HCT116 (cell line): Measurements from ENCODE around the gene LCN9.

Experiments used
- ATF3 ChIP-seq: IDR thresholded peaks from 2 replicates; pipeline ENCODE4 v1.6.1; 2012
- CEBPB ChIP-seq: IDR thresholded peaks from 2 replicates; pipeline ENCODE4 v1.6.1; 2012; ENCODE audit warnings: low read depth
- CTCF ChIP-seq, 3 experiments: fragments of 200-600 bp in 1 of 3; sonication (generic) in 1 of 3; IDR thresholded peaks in 2 of 3; conservative IDR thresholded peaks in 1 of 3; 2 replicates each; pipeline ENCODE4 v1.5.1; 2012 to 2017; ENCODE audit warnings: low read depth in 2 of 3, low read length in 2 of 3, antibody characterized with exemption in 1 of 3, borderline replicate concordance in 1 of 3, control low read depth in 1 of 3, mild to moderate bottlenecking in 1 of 3, mixed read lengths in 1 of 3, mixed run types in 1 of 3, moderate library complexity in 1 of 3; ENCODE audit not compliant: insufficient read depth in 1 of 3
- EZH2 ChIP-seq: fragments of 200-600 bp; sonication (generic); IDR thresholded peaks from 2 replicates; pipeline ENCODE4 v1.6.1; 2017; ENCODE audit warnings: antibody characterized with exemption, mixed run types
- JUND ChIP-seq: IDR thresholded peaks from 2 replicates; pipeline ENCODE4 v1.6.1; 2012
- POLR2A ChIP-seq: IDR thresholded peaks from 2 replicates; pipeline ENCODE4 v1.7.0; 2011; ENCODE audit warnings: borderline replicate concordance; ENCODE audit not compliant: insufficient read depth, insufficient read length; ENCODE audit errors: extremely low read depth
- POLR2AphosphoS5 ChIP-seq: IDR thresholded peaks from 2 replicates; pipeline ENCODE4 v1.6.1; 2011; ENCODE audit warnings: mild to moderate bottlenecking, low read depth, low read length, moderate library complexity
- RAD21 ChIP-seq: IDR thresholded peaks from 2 replicates; pipeline ENCODE4 v1.6.1; 2012; ENCODE audit warnings: low read depth, mild to moderate bottlenecking
- REST ChIP-seq: IDR thresholded peaks from 2 replicates; pipeline ENCODE4 v1.6.1; 2012; ENCODE audit warnings: low read depth
- SIN3A ChIP-seq: IDR thresholded peaks from 2 replicates; pipeline ENCODE4 v1.6.1; 2012; ENCODE audit warnings: low read depth
- SRF ChIP-seq: IDR thresholded peaks from 2 replicates; pipeline ENCODE4 v1.6.1; 2012; ENCODE audit warnings: low read depth

- no peak for TF ChIP-seq CTCF (IDR thresholded peaks at IDR 0.05 in 2 of 3, conservative IDR thresholded peaks at IDR 0.05 in 1 of 3; ENCODE audit: borderline replicate concordance in 1 of 3, insufficient read depth in 1 of 3, low read depth in 2 of 3, low read length in 2 of 3)
- TF ChIP-seq POLR2AphosphoS5: no peak
- no peak for TF ChIP-seq JUND
- no peak for TF ChIP-seq ATF3
- no peak for TF ChIP-seq POLR2A
- no peak for TF ChIP-seq SIN3A
- TF ChIP-seq CEBPB: no peak
- no peak for TF ChIP-seq RAD21
- no peak for TF ChIP-seq EZH2
- no peak for TF ChIP-seq REST
- no peak for TF ChIP-seq SRF
Measured at GRCh38 chr9:135660407-135660806, 2.7 kb upstream of the LCN9 start.
